Neural cell (in vitro differentiated cells): Measurements from ENCODE around the gene KCNK6. TPM values are rescaled to one million over a fixed set of nuclear protein-coding genes. Genes with fewer than 3 reads are reported as not detected.

Experiments
- H2AFZ ChIP-seq: fragments of 200-600, 300-800 bp; sonication (generic), shearing (Covaris generic); 2 replicates; pipeline ENCODE4 v1.6.0; 2014; ENCODE audit warnings: low read depth, mild to moderate bottlenecking, antibody characterized with exemption, low read length, moderate library complexity
- H3F3A ChIP-seq: fragments of 200-600 bp; shearing (Covaris generic); 2 replicates; pipeline ENCODE4 v1.6.1; 2016; ENCODE audit warnings: mild to moderate bottlenecking, moderate library complexity, mixed read lengths, antibody characterized with exemption, low read length; ENCODE audit not compliant: insufficient read depth, poor library complexity, severe bottlenecking
- H3K27ac ChIP-seq: fragments of 200-600, 300-800 bp; sonication (generic), shearing (Covaris generic); 2 replicates; pipeline ENCODE4 v1.5.1; 2014; ENCODE audit warnings: mild to moderate bottlenecking, low read length, moderate library complexity
- H3K27me3 ChIP-seq: fragments of 300-800, 200-600 bp; sonication (generic), shearing (Covaris generic); 2 replicates; pipeline ENCODE4 v1.6.0; 2014; ENCODE audit warnings: mild to moderate bottlenecking, low read depth, low read length, moderate library complexity; ENCODE audit not compliant: insufficient read depth
- H3K36me3 ChIP-seq: fragments of 300-800, 200-600 bp; sonication (generic), shearing (Covaris generic); 2 replicates; pipeline ENCODE4 v1.5.1; 2014; ENCODE audit warnings: mild to moderate bottlenecking, antibody characterized with exemption, low read length, moderate library complexity; ENCODE audit not compliant: insufficient read depth
- H3K4me2 ChIP-seq: fragments of 300-800, 200-600 bp; sonication (generic), shearing (Covaris generic); 2 replicates; pipeline ENCODE4 v1.6.0; 2014; ENCODE audit warnings: mild to moderate bottlenecking, low read length
- H3K4me3 ChIP-seq: fragments of 300-800, 200-600 bp; sonication (generic), shearing (Covaris generic); 2 replicates; pipeline ENCODE4 v1.5.1; 2014; ENCODE audit warnings: mild to moderate bottlenecking, low read length, moderate library complexity
- H3K79me2 ChIP-seq: fragments of 200-600 bp; shearing (Covaris generic); replicated peaks from 2 replicates; pipeline ENCODE4 v1.6.0; 2014; ENCODE audit warnings: mild to moderate bottlenecking, low read length, moderate library complexity; ENCODE audit not compliant: insufficient read depth
- H3K9ac ChIP-seq: fragments of 300-800, 200-600 bp; sonication (generic), shearing (Covaris generic); 2 replicates; pipeline ENCODE4 v1.6.1; 2016; ENCODE audit warnings: mild to moderate bottlenecking, low read length, mixed read lengths
- H3K9me2 ChIP-seq: fragments of 200-600 bp; shearing (Covaris generic); 2 replicates; pipeline ENCODE4 v1.6.1; 2016; ENCODE audit warnings: mild to moderate bottlenecking, low read length, mixed read lengths; ENCODE audit not compliant: insufficient read depth
- H3K9me3 ChIP-seq: fragments of 200-600, 300-800 bp; sonication (generic), shearing (Covaris generic); 2 replicates; pipeline ENCODE4 v1.6.1; 2016; ENCODE audit warnings: mild to moderate bottlenecking, mixed run types, low read length, moderate library complexity, mixed read lengths
- H4K20me1 ChIP-seq: fragments of 200-600 bp; shearing (Covaris generic); 2 replicates; pipeline ENCODE4 v1.6.1; 2016; ENCODE audit warnings: mild to moderate bottlenecking, mixed run types; ENCODE audit not compliant: insufficient read depth
- CTCF ChIP-seq: fragments of 450-650 bp; IDR thresholded peaks from 2 replicates; pipeline ENCODE4 v1.5.1; 2014; ENCODE audit warnings: antibody characterized with exemption, mild to moderate bottlenecking, moderate library complexity; ENCODE audit not compliant: poor library complexity, severe bottlenecking
- EP300 ChIP-seq: fragments of 450-650 bp; conservative IDR thresholded peaks from 2 replicates; pipeline ENCODE4 v1.6.1; 2014; ENCODE audit warnings: antibody characterized with exemption, mild to moderate bottlenecking, moderate library complexity; ENCODE audit not compliant: poor library complexity, severe bottlenecking
- EZH2 ChIP-seq: fragments of 200-600, 300-800 bp; shearing (Covaris generic), sonication (generic); IDR thresholded peaks from 2 replicates; pipeline ENCODE4 v1.6.1; 2014; ENCODE audit warnings: antibody characterized with exemption, low read length, borderline replicate concordance, mild to moderate bottlenecking; ENCODE audit not compliant: insufficient read depth, poor library complexity, severe bottlenecking
- MXI1 ChIP-seq: fragments of 450-650 bp; conservative IDR thresholded peaks from 2 replicates; pipeline ENCODE4 v1.6.1; 2014; ENCODE audit warnings: antibody characterized with exemption, mild to moderate bottlenecking; ENCODE audit not compliant: poor library complexity, severe bottlenecking
- POLR2AphosphoS5 ChIP-seq: IDR thresholded peaks from 2 replicates; pipeline ENCODE4 v1.6.1; 2012
- RAD21 ChIP-seq: fragments of 450-650 bp; conservative IDR thresholded peaks from 2 replicates; pipeline ENCODE4 v1.6.1; 2014; ENCODE audit warnings: antibody characterized with exemption, mild to moderate bottlenecking, moderate library complexity
- SMC3 ChIP-seq: fragments of 450-650 bp; conservative IDR thresholded peaks from 2 replicates; pipeline ENCODE4 v1.6.1; 2014; ENCODE audit warnings: antibody characterized with exemption, mild to moderate bottlenecking, moderate library complexity; ENCODE audit not compliant: poor library complexity
- TAF1 ChIP-seq: IDR thresholded peaks from 2 replicates; pipeline ENCODE4 v1.6.1; 2012; ENCODE audit warnings: low read depth
- polyA plus RNA-seq: library from polyadenylated mRNA; depleted of rRNA; stranded (reverse); fragments of >200 nt; gene quantifications from 2 replicates; pipeline ENCODE4 v1.2.3, GENCODE V29; 2014
- TF ChIP-seq, protein P1 (sequence below): IDR thresholded peaks from 2 replicates; pipeline ENCODE4 v1.6.1; 2012; ENCODE audit warnings: borderline replicate concordance

Gene KCNK6
- polyA plus RNA-seq, 1 donor from 2014 or later: not detected

DNA sequence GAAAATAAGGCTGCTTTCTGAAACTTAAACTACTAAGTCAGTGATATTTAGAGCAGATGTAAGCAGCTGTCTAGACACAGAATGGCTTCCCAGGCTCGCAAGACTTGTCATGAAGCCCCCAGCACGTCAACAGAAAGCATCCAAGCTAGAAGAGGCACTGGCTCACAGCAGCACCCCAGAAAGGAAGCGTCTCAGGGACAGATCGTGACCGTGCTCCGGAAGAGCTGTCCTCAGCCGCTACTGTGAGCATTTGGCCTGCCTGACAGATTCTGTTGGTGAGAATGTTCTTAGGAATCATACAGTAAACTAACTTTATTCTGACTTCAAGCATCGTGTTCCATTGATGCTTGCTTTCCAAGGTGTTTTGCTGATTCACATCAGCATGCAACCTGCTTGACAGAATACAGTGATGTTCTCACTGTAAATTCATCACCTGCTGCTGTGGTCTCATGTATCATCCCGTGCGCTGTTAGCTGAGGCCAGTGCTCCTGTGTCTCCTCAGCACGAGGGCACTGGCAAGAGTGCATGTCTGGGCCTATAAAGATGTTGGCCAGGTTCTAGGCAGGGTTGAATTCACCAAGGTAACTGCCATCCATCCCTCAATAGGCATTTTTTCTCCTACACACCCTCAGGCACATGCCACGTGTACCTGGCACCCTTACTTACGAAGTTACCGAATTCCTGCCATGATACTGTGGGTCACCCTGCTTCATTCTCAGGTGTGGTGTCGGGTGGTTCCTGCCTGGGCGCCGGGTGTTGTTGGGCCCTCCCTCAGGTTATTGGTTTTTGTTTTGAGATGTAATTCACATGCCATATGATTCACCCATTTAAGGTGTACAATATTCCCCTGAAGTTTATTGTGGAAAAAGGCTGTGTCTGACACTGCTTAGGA, 39.4 kb upstream of the KCNK6 start:
- Histone ChIP-seq H3K27me3 (no peaks in the 10 kb centered on the region), H3F3A (no peaks in the 10 kb centered on the region), H2AFZ (no peak overlapping the region), H3K79me2 (no peaks in the 10 kb centered on the region), H3K9me3 (no peaks in the 10 kb centered on the region), H3K9ac (no peak overlapping the region), H3K27ac (no peak overlapping the region), H3K4me2 (no peak overlapping the region), H3K9me2 (no peaks in the 10 kb centered on the region), H3K36me3 (no peaks in the 10 kb centered on the region), H4K20me1 (no peaks in the 10 kb centered on the region), H3K4me3 (no peak overlapping the region)
- TF ChIP-seq EZH2: no peak
- TF ChIP-seq EP300: no peak
- no peak for TF ChIP-seq SMC3
- no peak for TF ChIP-seq TAF1
- TF ChIP-seq CTCF: no peak
- TF ChIP-seq, protein P1, sequence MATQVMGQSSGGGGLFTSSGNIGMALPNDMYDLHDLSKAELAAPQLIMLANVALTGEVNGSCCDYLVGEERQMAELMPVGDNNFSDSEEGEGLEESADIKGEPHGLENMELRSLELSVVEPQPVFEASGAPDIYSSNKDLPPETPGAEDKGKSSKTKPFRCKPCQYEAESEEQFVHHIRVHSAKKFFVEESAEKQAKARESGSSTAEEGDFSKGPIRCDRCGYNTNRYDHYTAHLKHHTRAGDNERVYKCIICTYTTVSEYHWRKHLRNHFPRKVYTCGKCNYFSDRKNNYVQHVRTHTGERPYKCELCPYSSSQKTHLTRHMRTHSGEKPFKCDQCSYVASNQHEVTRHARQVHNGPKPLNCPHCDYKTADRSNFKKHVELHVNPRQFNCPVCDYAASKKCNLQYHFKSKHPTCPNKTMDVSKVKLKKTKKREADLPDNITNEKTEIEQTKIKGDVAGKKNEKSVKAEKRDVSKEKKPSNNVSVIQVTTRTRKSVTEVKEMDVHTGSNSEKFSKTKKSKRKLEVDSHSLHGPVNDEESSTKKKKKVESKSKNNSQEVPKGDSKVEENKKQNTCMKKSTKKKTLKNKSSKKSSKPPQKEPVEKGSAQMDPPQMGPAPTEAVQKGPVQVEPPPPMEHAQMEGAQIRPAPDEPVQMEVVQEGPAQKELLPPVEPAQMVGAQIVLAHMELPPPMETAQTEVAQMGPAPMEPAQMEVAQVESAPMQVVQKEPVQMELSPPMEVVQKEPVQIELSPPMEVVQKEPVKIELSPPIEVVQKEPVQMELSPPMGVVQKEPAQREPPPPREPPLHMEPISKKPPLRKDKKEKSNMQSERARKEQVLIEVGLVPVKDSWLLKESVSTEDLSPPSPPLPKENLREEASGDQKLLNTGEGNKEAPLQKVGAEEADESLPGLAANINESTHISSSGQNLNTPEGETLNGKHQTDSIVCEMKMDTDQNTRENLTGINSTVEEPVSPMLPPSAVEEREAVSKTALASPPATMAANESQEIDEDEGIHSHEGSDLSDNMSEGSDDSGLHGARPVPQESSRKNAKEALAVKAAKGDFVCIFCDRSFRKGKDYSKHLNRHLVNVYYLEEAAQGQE: no peak
- TF ChIP-seq MXI1: no peak
- no peak for TF ChIP-seq POLR2AphosphoS5
- TF ChIP-seq RAD21: no peak

DNA sequence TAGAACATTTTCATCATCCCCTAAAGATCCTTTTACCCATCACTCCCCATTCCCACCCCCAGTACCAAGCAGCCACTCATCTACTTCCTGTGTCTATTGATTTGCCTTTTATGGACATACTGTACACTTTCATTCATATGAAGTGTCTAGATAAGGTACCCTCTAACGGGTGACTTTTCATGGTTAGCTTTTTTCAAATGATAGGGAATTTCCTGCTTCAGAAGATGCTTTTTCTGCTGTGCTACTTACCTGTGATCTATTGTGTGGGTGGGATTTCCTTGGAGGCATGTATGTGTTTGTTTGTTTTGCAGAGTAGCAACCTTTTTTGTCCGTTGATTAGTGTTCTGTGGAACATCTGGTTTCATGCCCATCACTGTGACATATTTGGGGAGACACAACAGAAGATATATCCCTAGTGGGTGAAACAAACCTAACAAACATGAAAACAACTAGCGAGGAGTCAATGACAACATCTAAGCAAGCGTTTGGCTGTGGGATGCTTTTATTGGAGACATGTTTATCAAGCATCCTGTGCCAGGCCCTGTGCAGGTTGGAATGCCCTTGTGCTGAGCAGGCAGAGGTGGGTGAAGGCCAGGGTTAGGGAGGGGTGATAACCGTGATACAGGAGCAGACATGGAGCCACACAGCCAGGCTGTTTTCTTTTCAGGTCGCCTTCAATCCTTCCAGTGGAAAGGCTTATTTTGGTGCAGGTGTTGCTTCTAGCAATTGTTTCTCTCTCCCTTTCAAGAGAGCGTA, 37.7 kb upstream of the KCNK6 start:
- Histone ChIP-seq H3K4me3 (no peak overlapping the region), H3K79me2 (no peaks in the 10 kb centered on the region), H2AFZ (no peak overlapping the region), H3K4me2 (no peak overlapping the region), H3K27me3 (no peaks in the 10 kb centered on the region), H3K9ac (no peak overlapping the region), H3K9me3 (no peaks in the 10 kb centered on the region), H4K20me1 (no peaks in the 10 kb centered on the region), H3K9me2 (no peaks in the 10 kb centered on the region), H3K27ac (no peak overlapping the region), H3F3A (no peaks in the 10 kb centered on the region), H3K36me3 (no peaks in the 10 kb centered on the region)
- TF ChIP-seq POLR2AphosphoS5 (no peak), CTCF (no peak), SMC3 (no peak), EZH2 (no peak), MXI1 (no peak), TAF1 (no peak), RAD21 (no peak), EP300 (no peak)
- TF ChIP-seq, protein P1: no peak
